Forelimb muscle (tissue), 1 donor: Measurements from ENCODE around the gene CADPS. TPM values are rescaled to one million over a fixed set of nuclear protein-coding genes. Genes with fewer than 3 reads are reported as not detected.
"Not testable (repeated sequence)": the region's sequence is repeated elsewhere in the genome, so short reads cannot be mapped to it uniquely, and the experiment has no call there.

ENCODE experiments used
- DNase-seq: peaks from one replicate; pipeline ENCODE4 v3.0.0-alpha.2; 2013; ENCODE audit warnings: low read depth
- polyA plus RNA-seq: library from polyadenylated mRNA; unstranded; fragments of 120-200 nt; gene quantifications from one replicate; pipeline ENCODE4 v1.2.1, GENCODE V29; 2013; ENCODE audit not compliant: insufficient read length

The CADPS gene
- polyA plus RNA-seq, 1 donor: 2.2 TPM

DNA sequence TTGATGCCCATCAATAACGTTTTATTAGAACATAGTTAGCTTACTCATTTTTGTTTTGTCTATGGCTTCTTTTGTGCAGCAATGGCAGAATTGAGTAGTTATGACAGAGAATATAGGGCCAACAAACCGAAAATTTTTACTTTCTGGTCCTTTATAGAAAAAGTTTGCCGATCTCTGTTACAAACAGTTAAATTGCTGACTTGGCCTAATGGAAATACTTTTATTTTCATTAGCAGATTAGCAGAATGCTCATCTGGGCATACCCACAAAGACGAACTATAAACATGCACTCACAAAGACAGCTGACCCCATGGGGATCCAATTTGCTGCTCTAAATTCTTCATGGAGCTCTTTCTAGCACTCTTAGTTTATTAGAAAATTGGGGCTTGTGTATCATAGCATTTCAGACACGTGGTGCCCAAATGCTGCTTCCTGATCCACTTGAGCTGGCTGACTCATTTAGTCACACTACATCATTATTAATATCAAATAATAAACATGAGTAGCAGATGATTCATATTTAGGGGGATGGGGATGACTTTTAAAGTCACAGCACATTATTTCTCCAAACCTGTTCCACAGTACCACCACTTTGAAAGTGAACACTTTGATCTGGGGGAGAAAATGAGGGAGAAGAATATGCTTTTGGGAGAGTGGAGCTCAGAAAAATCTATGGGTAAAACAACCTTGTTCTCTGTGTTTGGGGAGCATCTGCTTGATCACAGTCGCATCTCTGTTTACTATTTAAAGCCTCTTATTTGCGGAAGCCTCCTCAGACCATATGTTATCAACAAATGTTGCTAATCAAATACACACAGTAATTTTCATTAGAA, 273.8 kb downstream of the CADPS start:
- no peak for DNase-seq

DNA sequence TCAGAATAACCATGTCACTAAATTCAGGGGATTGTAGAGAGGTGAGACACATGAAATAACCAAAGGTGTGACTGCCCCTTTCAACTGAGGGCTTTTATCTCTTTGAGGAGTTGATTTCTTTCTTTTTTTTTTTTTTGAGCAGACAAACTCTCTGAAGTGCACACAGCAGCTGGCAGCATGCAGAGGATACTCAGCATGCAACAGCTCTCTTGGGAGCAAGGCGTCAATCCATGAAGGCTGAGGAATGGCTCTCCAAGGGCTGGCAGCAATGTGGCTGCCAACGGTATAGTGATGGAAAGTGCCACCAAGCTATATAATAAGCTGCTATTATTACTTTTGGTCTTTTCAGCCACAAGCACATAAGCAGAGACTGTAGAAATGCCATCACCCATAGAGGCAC, 275.2 kb downstream of the CADPS start:
- no peak for DNase-seq

DNA sequence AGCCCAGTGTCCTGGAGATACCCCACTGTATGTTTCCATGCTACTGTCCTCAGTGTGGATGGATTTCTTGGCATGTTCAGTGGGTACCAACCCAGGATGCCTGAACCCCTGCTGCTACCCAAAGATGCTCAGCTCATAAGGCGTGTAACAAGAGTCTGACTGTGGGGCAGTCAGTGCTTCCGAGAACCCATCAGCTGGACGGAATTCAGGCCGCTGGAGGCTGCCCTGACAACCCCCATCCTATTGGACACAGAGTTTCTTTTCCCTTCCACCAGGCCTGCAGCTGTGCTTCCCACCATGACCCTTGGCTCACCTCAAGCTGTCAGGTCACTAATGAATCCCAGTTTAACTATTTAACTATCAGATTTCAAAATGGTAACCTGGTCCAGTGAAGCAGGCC, 277.7 kb downstream of the CADPS start:
- DNase-seq: no peak

DNA sequence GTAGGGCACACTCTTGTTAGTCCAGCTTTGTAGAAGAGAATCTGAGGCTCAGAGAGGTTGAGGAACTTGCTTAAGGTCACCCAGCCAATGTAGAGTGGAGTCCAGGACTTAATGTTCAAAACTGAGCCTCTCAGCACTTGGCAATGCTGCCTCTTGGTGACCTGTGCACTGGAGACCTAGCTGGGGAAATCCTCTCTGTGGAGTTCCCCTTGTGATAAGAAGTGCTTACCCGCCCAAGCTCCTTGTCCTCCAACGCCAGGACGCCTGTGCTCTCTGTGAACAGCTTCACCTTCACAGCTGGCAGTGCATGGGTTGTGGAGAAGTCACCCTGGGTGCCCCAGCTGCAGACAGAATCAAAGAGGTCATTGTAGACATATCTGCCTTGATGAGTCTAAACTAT, 282.8 kb downstream of the CADPS start:
- no peak for DNase-seq

DNA sequence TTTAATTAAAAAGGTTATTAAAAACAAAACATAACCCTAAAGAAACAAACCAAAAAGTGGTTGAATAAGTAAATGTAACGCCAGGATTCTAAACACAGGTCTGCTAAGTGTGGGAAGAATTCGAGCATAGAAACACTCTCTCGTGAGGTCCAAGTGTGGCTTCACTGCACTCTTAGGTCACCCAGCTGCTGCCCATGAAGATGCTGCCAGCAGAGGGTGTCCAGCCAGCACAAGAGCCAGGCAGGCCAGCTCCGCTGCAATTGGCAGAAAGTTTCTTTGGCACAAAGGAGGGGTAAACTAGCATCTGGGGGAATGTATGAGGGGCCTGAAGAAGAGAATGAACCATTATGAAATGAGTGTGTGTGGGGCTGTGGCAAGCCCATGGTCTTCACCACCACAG, 286.1 kb downstream of the CADPS start:
- no peak for DNase-seq

DNA sequence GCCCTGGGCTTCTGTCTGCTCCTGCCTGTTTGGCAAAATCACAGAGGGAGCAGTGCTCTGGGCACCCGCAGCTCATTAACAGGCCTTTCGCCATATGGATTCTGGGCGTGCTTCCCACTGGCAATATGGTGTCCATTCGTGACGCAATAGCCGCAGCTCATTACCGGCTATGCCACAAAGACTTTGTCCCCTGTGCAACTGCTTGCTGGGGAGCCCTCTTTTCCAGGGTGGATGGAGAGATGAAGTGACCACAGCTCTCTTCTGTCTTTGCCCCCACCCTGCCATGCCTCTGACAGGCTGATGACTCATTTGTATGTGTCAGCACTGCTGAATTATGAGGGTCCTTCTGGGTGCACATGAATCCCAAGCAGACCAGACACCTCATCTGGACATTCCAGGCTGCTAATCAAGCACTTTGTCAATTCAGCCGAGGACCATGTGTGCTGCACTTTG, 287.6 kb downstream of the CADPS start:
- no peak for DNase-seq

DNA sequence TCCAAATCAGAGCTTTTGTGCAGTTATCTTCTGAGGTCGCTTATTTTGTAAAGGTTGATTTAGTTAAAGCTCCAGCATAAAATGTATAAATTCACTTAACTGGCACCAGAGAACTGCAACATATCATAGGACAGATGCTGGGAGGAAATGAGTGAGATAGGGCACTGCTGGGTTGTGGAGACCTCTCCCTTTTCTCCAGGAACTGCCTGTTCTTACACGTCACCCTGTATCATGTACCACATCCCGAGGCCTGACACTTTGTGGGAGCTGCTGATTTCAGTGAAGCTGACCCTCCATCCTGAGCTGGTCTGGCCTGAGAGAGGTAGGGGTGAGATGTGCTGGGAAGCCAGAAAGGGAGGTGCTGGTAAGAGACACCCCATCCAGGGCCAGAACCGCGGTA, 288.0 kb downstream of the CADPS start:
- no peak for DNase-seq

DNA sequence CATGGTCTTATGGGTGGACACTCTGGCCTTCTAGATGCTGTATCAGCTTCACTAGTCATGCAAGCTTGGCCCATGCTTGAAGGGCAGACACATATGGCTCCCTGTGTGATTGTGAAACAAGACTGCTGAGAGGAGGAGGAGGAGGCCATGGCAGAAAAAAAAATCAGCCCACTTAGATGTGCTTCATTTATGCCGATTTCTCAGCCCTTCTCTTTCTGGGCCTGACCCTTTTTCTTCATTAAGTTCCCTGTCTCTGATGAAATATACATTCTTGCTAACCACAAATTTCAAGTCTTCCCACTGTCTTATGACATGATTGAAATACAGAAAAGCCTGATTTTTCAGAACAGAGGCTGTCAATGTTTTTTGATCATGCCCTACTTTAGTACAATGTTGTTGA, 288.9 kb downstream of the CADPS start:
- DNase-seq: no peak

DNA sequence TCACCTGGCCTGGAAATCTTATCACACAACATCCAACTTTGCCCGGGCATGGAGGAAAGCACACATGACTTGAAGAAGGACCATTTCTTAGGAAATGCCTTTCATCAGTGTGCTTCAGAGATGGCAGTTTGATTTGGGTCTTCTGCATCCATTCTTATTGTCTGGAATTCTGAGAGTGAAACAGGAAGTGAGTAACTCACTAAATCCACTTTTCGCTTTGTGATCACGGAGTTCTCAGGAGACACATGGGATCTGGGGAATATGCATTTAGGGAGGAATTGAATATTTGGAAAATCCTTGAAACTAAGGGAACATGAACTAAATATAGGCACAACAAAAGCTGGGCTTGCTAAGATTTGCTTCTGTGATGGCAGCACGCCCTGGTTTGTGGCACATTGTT, 289.4 kb downstream of the CADPS start:
- DNase-seq: no peak

DNA sequence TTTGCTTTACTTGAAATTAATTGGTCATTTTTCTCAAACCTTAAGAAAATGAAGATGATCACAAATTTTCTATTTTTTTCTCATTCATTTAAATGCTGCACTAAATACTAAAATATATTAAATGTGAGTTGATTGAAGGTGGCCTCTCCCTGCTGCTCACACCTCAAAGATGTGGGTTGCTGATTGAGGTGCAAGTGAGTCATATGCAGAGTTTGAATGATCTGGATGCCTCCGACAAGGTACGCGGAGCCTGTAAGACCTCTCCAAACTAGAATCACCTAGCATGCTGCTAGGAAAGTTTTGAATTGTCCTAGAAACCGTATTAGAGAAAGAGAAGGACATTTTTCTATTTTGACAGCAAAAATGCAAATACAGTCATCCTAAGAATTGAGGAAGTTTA, 290.6 kb downstream of the CADPS start:
- DNase-seq: no peak

DNA sequence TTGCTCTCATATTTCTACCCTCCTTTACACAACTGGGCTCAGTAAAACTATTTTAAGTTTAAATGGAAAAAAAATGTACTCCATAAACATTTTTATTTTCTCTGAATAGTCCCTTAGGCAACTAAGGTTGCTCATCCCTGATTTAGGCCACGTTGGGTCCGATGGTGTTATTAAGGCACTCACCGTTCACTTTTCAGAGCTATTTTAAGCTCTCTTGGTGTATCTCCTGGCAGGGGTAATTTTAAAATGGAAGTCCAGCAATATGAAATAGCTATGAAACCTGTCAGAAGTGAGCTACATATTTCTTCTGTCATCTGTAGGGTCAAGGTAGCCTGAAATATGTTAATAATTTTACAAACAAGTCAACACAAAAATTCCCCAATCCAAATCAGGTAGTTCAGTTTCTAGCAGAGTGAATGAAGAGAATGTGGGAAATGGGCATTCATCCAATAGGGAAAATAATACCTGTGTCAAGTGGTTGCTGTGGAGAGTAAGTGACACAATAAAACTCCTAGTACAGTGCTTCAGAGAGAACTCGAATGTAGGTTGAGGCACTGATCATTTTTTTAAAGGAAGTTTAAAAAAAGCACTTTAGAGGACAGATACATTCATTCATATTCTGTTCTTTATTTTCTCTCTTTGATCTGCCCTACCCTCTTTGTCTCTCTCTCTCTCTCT, 292.6 kb downstream of the CADPS start:
- no peak for DNase-seq

DNA sequence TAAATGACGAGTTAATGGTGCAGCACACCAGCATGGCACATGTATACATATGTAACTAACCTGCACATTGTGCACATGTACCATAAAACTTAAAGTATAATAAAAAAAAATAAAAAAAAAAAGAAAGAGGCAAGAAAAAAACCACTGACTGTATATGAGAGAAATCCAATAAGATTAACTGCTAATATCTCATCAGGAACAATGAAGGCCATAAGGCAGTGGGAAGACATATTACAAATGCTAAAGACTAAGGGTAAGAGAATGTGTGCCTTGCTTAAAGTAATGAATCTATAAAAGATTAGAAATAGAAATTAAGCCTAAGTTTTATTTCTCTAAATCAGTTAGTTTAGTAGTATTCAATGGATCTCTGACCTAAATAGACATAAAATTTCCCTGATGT, 294.7 kb downstream of the CADPS start:
- not testable (repeated sequence) for DNase-seq

DNA sequence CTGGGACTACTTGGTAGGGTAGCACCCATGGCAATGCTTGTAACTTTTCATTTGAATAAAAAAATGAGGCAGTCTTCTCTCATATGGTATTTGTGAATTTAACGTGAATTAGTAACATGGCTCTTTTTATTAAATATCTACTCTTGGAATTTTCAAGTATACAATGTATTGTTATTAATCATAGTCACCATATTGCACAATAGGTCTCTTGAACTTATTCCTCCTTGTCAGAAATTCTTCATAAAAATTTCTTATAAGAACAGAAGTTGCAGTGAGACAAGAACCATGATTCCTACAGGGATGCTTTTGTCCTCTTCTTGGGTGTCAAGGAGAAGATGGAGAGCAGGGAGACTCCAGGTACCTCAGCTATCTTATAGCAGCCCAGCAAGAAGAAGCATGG, 298.1 kb downstream of the CADPS start:
- DNase-seq: no peak

DNA sequence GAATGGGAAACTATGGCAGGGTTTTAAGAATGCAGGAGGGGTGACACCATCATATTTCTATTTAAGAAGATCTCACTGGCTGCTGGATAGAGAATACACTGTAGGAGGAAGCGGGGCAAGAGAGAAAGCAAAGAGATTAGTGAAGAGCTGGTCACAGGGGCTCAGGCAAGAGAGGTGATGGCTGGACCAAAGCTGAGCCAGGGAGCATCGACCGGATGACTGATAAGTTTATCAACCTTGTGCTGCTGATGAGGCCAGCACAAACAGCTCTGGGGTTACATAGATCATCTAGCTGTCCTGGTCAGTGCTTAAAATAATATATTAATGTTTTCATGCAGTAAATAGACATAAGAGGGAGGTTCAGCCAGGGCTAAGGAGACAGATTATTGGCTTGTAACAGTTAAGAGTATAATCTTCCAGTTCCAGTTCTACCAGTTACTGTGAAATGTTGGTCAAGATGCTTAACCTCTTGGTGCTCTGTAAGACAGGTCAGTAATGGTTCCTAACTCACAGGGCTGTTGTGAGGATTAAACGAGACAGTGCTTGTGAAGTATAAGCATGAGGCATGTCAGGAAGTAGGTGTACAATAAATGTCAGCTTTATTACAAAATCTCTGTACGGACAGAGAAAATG, 300.8 kb downstream of the CADPS start:
- DNase-seq: no peak

DNA sequence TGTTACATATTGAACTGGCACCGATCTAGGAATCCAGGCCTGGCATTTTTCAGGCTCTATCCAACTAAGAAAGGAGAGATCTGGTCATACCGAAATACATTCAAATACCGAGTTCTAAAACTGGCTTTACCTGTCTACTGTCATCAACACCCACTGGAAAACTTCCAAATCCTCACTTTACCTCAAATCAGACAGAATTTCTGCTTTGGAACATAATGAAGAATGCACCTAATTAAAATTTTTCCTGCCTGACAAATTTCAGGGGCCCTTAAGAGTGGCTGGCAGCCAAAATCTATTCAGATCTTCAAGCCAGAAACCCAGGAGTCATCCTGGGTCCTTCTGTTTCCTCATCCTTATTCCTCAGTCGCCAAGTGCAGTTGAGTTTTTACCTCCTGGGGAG, 303.3 kb downstream of the CADPS start:
- no peak for DNase-seq

DNA sequence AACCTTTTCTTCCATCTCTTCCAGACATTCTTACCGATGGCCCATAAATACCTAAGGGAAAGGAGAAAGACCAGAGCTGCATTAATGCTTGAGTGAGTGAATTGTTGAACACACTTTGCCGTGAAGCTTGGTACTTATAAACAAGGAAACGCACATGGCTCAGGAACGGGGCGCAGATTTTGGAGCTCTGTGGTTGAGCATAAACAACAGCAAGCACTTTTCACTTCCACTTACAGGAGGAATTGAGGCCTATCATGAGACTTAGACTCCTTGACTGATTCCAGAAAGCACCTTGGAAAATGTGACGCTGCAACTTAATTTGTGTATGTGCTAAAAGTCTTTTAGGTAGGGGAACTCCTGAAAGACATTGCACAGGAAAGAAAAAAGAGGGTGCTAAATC, 304.3 kb downstream of the CADPS start:
- no peak for DNase-seq

DNA sequence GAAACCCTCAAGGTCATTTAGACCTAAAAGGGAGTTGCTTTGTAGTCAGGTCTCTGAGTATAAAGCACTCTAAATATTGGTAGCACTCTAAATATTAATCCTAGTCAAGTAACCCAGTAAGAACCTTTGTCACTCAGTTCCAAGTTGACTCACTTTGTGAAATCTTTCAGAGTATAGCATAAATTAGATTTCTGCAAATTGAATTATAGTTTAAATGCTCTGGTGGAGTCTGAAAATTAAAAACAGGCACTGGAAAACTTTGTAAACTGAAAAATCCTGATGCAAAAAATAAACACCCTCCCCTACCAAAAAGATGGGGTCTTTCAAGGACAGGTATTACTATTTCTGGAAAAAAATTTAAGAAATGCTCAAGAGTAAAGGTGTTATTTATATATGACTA, 305.6 kb downstream of the CADPS start:
- DNase-seq: no peak

DNA sequence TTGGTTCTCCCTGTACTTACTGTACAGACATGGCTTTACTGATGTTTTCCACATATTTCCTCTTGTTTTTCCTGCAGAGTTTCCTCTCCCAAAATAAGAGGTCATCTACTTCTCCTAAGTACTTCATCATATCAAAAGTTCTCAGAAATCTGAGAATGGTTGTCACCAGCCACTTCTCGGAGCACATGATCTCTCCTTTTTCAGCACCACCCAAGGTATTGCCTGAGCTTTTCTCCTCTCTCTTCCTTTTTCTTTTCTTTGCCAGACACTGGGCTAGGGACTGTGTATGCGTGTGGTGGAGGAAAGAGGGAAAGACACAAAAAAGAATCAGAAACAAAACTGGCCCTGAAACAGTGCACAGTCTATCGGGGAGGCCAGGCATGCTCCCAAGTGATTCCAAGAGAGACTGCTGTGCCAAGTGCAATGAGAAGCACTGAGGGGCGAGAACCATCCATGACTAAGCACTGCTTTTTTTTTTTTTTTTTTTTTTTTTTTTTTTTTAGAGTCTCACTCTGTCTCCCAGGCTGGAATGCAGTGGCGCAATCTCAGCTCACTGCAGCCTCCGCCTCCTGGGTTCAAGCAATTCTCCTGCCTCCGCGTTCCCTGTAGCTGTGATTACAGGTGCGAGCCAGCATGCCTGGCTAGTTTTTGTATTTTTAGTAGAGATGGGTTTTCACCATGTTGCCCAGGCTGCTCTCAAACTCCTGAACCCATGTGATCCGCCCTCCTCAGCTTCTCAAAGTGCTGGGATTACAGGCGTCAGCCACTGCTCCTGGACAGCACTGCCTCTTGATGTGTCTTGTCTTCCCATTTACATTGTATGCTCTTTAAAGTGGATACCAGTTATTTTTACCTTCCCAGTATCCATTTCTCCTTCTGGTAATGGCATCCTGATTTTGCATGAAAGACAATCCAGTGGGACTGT, 307.9 kb downstream of the CADPS start:
- DNase-seq: no peak

DNA sequence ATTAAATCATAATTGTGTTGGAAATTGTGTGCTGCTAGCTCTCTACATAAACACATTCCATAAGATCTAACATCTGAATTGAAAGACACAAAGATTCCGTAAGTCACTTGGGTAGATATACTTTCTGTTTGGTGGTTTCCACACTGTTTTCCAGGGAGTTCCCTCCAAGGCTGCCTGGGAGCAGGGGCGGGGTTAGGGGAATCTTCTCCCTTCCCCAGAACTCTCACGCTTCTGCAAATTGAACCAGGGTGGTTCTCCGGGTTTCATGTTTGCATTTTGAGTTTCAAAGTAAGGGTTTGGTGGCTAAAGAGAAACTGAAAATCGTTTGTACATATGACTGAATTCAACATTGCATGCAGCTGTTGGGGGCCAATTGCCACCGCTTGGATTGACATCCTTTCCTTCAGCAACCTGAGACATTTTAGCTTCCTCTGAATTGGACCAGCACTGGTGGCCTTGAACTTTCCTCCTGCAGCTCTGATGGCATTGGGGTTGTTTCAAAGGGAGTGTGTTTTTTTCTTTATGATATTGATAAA, 309.1 kb downstream of the CADPS start:
- DNase-seq: no peak

DNA sequence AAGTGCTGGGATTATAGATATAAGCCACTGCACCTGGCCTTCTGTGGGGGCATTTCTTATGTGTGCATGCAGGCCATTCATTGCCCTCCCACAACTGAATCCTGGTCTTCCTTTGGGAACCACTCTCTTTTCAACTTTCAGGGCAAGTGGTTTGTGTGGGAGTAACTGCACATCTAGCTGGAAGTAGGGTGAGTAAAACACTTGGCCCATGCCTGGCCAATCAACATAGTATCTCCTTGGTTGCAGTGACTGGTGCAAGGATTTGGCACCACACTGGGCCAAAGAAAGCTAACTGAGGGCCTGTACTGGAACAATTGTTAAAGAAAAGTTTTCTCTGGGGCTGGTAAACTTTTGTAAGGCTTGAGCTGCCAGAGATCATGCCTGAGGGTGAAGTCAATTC, 312.6 kb downstream of the CADPS start:
- no peak for DNase-seq

DNA sequence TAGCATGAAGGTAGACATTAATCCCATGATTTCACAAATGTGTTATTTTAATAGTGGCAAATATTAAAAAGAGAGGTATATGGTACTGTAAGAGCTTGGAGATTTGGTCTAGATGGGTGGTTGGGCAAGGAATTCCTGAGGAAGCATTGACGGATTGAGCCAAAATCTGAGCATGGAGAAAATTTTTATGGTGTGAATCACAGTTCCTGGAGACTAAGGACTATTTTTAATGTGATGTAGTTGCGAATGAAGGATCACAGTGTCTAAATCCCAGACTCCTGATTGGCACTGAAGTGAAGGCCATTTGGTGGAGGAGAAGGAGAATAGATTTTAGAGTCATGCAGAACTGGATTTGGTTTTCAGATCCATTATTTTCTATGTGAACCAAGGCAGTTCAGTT, 313.2 kb downstream of the CADPS start:
- no peak for DNase-seq
